GM23338 (cell line): ENCODE results near the gene CRX. TPM values are rescaled to one million over a fixed set of nuclear protein-coding genes. Genes with fewer than 3 reads are reported as not detected.
A peak's percentile ranks its signal among the peaks of the same experiment; 100 is the strongest.

Experiments
- ATAC-seq: fragments of 200-7000 bp; cut with Tn5 transposase; 3 replicates; pipeline ENCODE4 v1.9.1; 2020
- DNase-seq: peaks from one replicate; pipeline ENCODE4 v3.0.0-alpha.2; 2015; ENCODE audit warnings: low spot score
- H2AFZ ChIP-seq: fragments of 200-600 bp; sonication (generic); 2 replicates; pipeline ENCODE4 v1.8.0; 2016; ENCODE audit warnings: antibody characterized with exemption, mild to moderate bottlenecking, moderate library complexity
- H3F3A ChIP-seq: fragments of 200-600 bp; sonication (generic); replicated peaks from 2 replicates; pipeline ENCODE4 v1.8.0; 2017; ENCODE audit warnings: antibody characterized with exemption, mixed run types, low read depth
- H3K27ac ChIP-seq: fragments of 200-600 bp; sonication (generic); 2 replicates; pipeline ENCODE4 v1.6.1; 2016; ENCODE audit warnings: low read depth
- H3K27me3 ChIP-seq: fragments of 200-600 bp; sonication (generic); 2 replicates; pipeline ENCODE4 v1.8.0; 2016; ENCODE audit warnings: mild to moderate bottlenecking, mixed run types, moderate library complexity; ENCODE audit not compliant: insufficient read depth
- H3K36me3 ChIP-seq: fragments of 200-600 bp; sonication (generic); 2 replicates; pipeline ENCODE4 v1.8.0; 2016; ENCODE audit warnings: mild to moderate bottlenecking; ENCODE audit not compliant: insufficient read depth
- H3K4me1 ChIP-seq: fragments of 200-600 bp; sonication (generic); 2 replicates; pipeline ENCODE4 v1.8.0; 2016; ENCODE audit warnings: mild to moderate bottlenecking, moderate library complexity; ENCODE audit not compliant: insufficient read depth
- H3K4me2 ChIP-seq: fragments of 200-600 bp; sonication (generic); 2 replicates; pipeline ENCODE4 v1.7.1; 2017; ENCODE audit warnings: mixed run types
- H3K4me3 ChIP-seq: fragments of 200-600 bp; sonication (generic); 2 replicates; pipeline ENCODE4 v1.6.1; 2016; ENCODE audit warnings: mixed run types
- H3K79me2 ChIP-seq: fragments of 200-600 bp; sonication (generic); replicated peaks from 2 replicates; pipeline ENCODE4 v1.8.0; 2017; ENCODE audit warnings: mild to moderate bottlenecking; ENCODE audit not compliant: insufficient read depth
- H3K9me2 ChIP-seq: fragments of 200-600 bp; sonication (generic); 2 replicates; pipeline ENCODE4 v1.8.0; 2017; ENCODE audit not compliant: insufficient read depth
- H4K20me1 ChIP-seq: fragments of 200-600 bp; sonication (generic); replicated peaks from 2 replicates; pipeline ENCODE4 v1.8.0; 2017; ENCODE audit warnings: mild to moderate bottlenecking; ENCODE audit not compliant: insufficient read depth
- H3K27ac Mint-ChIP-seq: 2 replicates; pipeline ENCODE4 v1.8.0; 2020; ENCODE audit warnings: inconsistent platforms, mild to moderate bottlenecking, moderate library complexity, mixed read lengths
- H3K27me3 Mint-ChIP-seq: 3 replicates; pipeline ENCODE4 v1.8.0; 2022; ENCODE audit warnings: low read depth, mild to moderate bottlenecking, moderate library complexity, mixed read lengths, inconsistent platforms; ENCODE audit not compliant: insufficient read depth, poor library complexity
- H3K36me3 Mint-ChIP-seq: 3 replicates; pipeline ENCODE4 v1.8.0; 2021; ENCODE audit warnings: low read depth, mild to moderate bottlenecking, inconsistent platforms, moderate library complexity, mixed read lengths
- H3K4me1 Mint-ChIP-seq: 3 replicates; pipeline ENCODE4 v1.8.0; 2020; ENCODE audit warnings: mild to moderate bottlenecking, inconsistent platforms, mixed read lengths
- H3K4me3 Mint-ChIP-seq: 3 replicates; pipeline ENCODE4 v1.8.0; 2021; ENCODE audit warnings: moderate library complexity, mild to moderate bottlenecking, inconsistent platforms, mixed read lengths
- H3K9me3 Mint-ChIP-seq: 3 replicates; pipeline ENCODE4 v1.8.0; 2020; ENCODE audit warnings: moderate library complexity, mild to moderate bottlenecking, inconsistent platforms, mixed read lengths
- CREB1 ChIP-seq: fragments of 250-450 bp; sonication (Bioruptor Pico); IDR thresholded peaks from 2 replicates; pipeline ENCODE4 v1.5.0; 2020; ENCODE audit warnings: low read depth, mild to moderate bottlenecking, moderate library complexity
- CTCF ChIP-seq, 2 experiments: fragments of 200-600 bp in 1 of 2; sonication (generic) in 1 of 2; conservative IDR thresholded peaks; 2 replicates each; pipeline versions ENCODE4 v1.5.1 to v1.6.1; 2016 to 2017; ENCODE audit warnings: antibody characterized with exemption in 2 of 2, low read depth in 2 of 2, mild to moderate bottlenecking in 2 of 2, moderate library complexity in 1 of 2
- ETS1 ChIP-seq: IDR thresholded peaks from 2 replicates; pipeline ENCODE4 v1.6.1; 2016; ENCODE audit warnings: antibody characterized with exemption
- EZH2 ChIP-seq: fragments of 200-600 bp; sonication (generic); IDR thresholded peaks from one replicate; pipeline ENCODE4 v1.8.0; 2017; ENCODE audit warnings: antibody characterized with exemption, mild to moderate bottlenecking, low read depth; ENCODE audit not compliant: unreplicated experiment
- JUNB ChIP-seq: IDR thresholded peaks from one replicate; pipeline ENCODE4 v1.6.1; 2016; ENCODE audit warnings: antibody characterized with exemption; ENCODE audit not compliant: unreplicated experiment
- NANOG ChIP-seq: IDR thresholded peaks from 2 replicates; pipeline ENCODE4 v1.6.1; 2016; ENCODE audit warnings: antibody characterized with exemption, borderline replicate concordance
- POLR2AphosphoS5 ChIP-seq: IDR thresholded peaks from 2 replicates; pipeline ENCODE4 v1.6.1; 2016; ENCODE audit warnings: antibody characterized with exemption, low read depth
- REST ChIP-seq: IDR thresholded peaks from one replicate; pipeline ENCODE4 v1.6.1; 2018; ENCODE audit warnings: antibody characterized with exemption; ENCODE audit not compliant: unreplicated experiment
- STAT1 ChIP-seq: IDR thresholded peaks from one replicate; pipeline ENCODE4 v1.6.1; 2016; ENCODE audit warnings: antibody characterized with exemption; ENCODE audit not compliant: unreplicated experiment
- ZNF114 ChIP-seq: fragments of 250-450 bp; sonication (Bioruptor Pico); IDR thresholded peaks from 2 replicates; pipeline ENCODE4 v1.5.0; 2020; ENCODE audit warnings: mild to moderate bottlenecking, moderate library complexity
- ZNF331 ChIP-seq: fragments of 250-450 bp; sonication (Bioruptor Pico); IDR thresholded peaks from 2 replicates; pipeline ENCODE4 v1.5.0; 2020; ENCODE audit warnings: low read depth, mild to moderate bottlenecking, moderate library complexity
- polyA plus RNA-seq: library from polyadenylated mRNA; unstranded; fragments of >200 nt; fragmentation: Nextera tagmentation; extraction: Ambion mirVana; gene quantifications from 2 replicates; pipeline ENCODE4 v1.2.1, GENCODE V29; 2016
- total RNA-seq: library from RNA; depleted of rRNA; stranded (reverse); fragments of >200 nt; shearing (Covaris generic); gene quantifications from 2 replicates; pipeline ENCODE4 v1.2.3, GENCODE V29; 2014

CRX gene
- total and polyA plus RNA-seq, 2 experiments from 2014 or later: 0.15 TPM; not detected in 1

DNA sequence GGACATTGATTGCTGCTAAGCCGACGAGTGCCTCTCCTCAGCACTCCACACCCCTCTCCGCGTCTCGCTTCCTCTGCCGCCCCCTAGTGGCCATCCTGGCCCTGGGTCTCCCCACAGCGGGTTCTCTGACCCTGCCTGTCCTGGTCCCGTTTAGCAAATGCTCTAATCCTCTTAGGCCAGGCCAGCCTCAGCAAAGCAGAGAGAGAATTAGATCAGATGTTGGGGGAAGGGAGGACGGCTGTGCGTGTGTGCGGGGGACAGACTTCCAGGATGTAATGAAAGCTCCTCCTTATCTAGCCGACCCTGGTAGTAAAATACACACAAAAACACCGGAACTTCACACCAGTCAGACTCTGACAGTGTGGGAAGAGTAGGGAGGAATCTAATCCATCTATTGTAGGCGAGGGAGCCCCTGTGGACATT, 41.8 kb downstream of the CRX start:
- H2AFZ ChIP-seq: peak overlapping the region; percentile 74
- H3K9me2 ChIP-seq: no peaks in the 10 kb centered on the region
- H3F3A ChIP-seq: no peaks in the 10 kb centered on the region
- no peak overlapping the region; the same call in 1 of the 2 replicates for H3K27ac ChIP-seq
- H3K4me3 Mint-ChIP-seq: 0 out of 3 replicates have a peak overlapping the region, but pooled peaks have one; percentile 2
- H3K27ac Mint-ChIP-seq: no peak overlapping the region; the same call in 1 of the 2 replicates
- TF ChIP-seq EZH2: no peak
- no peak for TF ChIP-seq ETS1
- no peak for TF ChIP-seq NANOG
- TF ChIP-seq CTCF (conservative IDR thresholded peaks at IDR 0.05; ENCODE audit: low read depth in 2 of 2): peak; percentile 99
- TF ChIP-seq CREB1 (CRISPR knock-in tag): peak; percentile 62
- no peaks in the 10 kb centered on the region for H3K79me2 ChIP-seq
- H3K4me3 ChIP-seq: no peak overlapping the region
- no peaks in the 10 kb centered on the region for H4K20me1 ChIP-seq
- peaks cover 11% of the 10 kb centered on the region for H3K4me1 Mint-ChIP-seq
- H3K4me2 ChIP-seq: peak overlapping the region; percentile 48; the same call in 1 of the 2 replicates
- 0 out of 3 replicates have a peak, but pooled peaks cover 3% of the 10 kb centered on the region for H3K9me3 Mint-ChIP-seq
- ATAC-seq: peak; percentile 92
- no peaks in the 10 kb centered on the region for H3K36me3 ChIP-seq
- no peaks in the 10 kb centered on the region for H3K27me3 ChIP-seq
- peak; percentile 97 for DNase-seq
- H3K36me3 Mint-ChIP-seq: peaks cover 2% of the 10 kb centered on the region; the same call in 1 of the 3 replicates
- H3K4me1 ChIP-seq: peaks cover 3% of the 10 kb centered on the region; the same call in 1 of the 2 replicates
- peaks cover 6% of the 10 kb centered on the region for H3K27me3 Mint-ChIP-seq

DNA sequence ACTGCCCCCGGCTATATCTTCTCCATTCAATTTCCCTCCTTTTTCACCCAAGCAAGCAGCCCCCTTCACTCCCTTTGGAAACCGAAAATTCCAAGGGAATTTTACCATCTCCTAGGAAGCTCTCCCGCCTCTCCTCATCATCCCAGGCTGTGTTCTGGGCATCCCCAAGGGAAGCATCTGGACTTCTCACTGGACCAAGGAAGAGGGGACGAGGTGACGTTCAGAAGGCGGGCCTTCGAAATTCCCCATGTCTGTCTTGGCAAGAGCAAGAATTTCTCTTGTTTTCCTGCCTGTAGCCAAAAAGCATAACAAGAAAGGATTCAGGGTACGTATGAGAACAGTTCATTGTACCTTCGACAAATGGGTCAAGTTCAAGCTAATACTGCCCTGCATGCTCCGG, 43.4 kb downstream of the CRX start:
- Mint-ChIP-seq H3K9me3 (0 out of 3 replicates have a peak, but pooled peaks cover 3% of the 10 kb centered on the region), H3K27me3 (peaks cover 7% of the 10 kb centered on the region), H3K4me1 (peaks cover 11% of the 10 kb centered on the region), H3K36me3 (peaks cover 2% of the 10 kb centered on the region; the same call in 1 of the 3 replicates), H3K4me3 (no peak overlapping the region), H3K27ac (no peak overlapping the region)
- Histone ChIP-seq H3K4me2 (no peak overlapping the region), H3K4me3 (no peak overlapping the region), H3K27ac (no peak overlapping the region), H3F3A (no peaks in the 10 kb centered on the region), H4K20me1 (no peaks in the 10 kb centered on the region), H3K4me1 (peaks cover 3% of the 10 kb centered on the region; the same call in 1 of the 2 replicates), H3K27me3 (no peaks in the 10 kb centered on the region), H3K9me2 (no peaks in the 10 kb centered on the region), H3K79me2 (no peaks in the 10 kb centered on the region), H2AFZ (peak overlapping the region; percentile 94), H3K36me3 (no peaks in the 10 kb centered on the region)
- DNase-seq (no peak), ATAC-seq (no peak)
- TF ChIP-seq CTCF (conservative IDR thresholded peaks at IDR 0.05; ENCODE audit: low read depth in 2 of 2) (no peak), JUNB (no peak), POLR2AphosphoS5 (no peak), ZNF331 (CRISPR knock-in tag) (no peak), STAT1 (no peak), NANOG (no peak), CREB1 (CRISPR knock-in tag) (no peak), ETS1 (no peak), ZNF114 (CRISPR knock-in tag) (no peak), REST (no peak)
